COLO668 (cell line): ENCODE data around the gene PIGC.

Experiments
- DNase-seq: peaks from one replicate; lab custom pipeline; 2025; ENCODE audit not compliant: unreplicated experiment; lab: John Stamatoyannopoulos, UW

Gene PIGC

DNA sequence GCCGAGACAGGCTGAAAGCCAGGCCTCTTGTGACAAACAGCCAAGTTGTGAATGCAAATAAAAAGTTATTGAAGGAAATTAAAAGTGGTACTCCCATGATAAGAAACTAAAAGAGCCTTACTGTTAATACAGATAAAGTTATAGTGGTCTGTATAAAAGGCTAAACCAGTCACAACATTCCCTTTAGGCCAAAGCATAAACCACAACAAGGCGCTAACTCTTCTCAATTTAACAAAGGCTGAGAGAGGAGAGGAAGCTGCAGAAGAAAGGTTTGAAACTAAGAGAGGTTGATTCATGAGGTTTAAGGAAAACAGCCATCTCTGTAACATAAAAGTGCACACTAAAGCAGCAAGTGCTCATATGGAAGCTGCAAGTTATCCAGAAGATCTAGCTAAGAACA, 12.7 kb downstream of the PIGC start:
- DNase-seq, result no peak

DNA sequence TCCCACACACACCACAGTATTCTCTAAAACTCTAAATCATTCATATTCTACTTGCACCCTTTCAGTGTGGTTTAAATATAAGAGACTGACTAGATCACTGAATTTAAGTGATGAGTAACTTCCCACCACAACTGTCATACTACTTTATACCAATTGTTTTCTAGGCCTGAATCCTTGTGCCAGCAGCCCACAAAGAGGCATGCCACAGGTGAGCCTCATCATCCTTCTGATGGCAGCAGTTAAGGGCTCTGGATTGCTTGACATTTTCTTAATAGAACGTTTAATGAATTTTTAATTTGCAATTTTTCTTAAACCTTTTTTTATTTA, 13.8 kb downstream of the PIGC start:
- DNase-seq, result no peak

DNA sequence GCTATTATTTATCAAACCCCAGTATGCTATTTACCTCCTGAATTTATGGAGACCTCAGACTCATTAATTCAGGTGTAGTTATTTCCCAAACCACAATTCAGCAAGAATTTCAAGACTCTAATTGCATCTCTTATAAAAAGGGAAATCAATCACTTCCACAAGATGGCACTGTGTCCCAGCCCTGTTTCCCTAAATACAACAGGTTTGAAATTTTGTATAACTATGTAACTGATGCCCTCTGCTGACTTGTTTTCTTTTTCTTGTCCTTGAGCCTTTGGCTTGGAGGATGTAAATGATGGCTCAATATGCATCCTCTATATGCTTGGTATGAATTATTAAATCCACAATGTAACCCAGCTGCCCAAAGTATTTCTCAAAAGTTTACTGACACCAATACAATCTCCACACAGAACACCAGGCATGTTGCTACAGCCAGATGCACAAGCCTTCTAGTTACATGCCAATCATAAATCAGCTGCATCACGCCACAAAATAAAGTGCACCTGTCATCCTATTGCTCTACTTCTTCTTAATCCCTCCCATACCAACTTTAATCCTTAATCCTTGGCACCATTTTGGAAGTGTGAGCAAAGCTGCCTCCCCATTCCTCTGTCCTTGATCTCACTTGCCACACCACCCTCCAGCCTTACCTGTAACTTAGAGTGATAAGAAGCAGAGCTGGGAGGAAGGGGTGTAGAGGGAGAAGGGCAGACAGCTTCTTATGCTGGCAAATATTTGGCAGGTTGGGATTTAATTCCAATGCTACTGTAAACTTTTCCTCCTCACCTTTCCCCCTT, 14.3 kb downstream of the PIGC start:
- DNase-seq, result peak; percentile 65

DNA sequence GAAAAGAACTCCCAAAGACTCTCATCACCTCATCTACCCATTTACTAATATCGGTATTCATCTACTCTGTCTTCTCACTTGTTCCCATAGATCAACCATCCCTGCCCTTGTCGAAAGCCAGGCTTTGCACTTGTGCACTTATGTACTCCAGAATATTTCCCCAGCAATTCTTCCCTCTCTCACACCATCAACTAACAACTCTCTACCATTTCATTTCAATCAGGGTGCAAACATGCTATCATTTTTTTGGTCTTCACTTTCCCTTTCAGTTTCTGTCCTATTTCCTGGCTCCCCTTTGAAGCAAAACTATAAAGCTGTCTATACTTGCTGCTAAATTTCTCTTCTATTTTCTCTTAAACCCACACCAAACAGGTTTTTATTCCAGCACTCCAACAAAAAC, 16.7 kb downstream of the PIGC start:
- DNase-seq, result no peak

DNA sequence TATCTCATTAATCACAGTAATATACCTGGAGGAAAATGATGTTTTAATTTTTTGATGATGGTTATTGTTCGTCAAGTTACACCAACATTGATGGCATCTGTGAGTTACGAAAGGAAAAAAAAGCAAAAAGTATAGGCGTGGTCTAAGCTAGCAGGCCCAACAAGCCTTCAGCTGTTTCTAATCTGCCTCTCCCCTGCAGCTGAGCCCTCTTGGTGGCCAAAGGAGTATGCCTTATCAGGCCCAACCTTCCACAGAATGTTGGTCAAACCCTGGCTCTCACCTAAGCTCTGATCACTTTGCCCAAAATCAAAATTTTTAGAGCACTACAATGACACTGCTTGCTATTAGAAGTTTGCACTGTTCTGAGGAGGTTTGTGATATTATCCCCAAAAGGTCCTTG, 18.5 kb downstream of the PIGC start:
- DNase-seq, result no peak

DNA sequence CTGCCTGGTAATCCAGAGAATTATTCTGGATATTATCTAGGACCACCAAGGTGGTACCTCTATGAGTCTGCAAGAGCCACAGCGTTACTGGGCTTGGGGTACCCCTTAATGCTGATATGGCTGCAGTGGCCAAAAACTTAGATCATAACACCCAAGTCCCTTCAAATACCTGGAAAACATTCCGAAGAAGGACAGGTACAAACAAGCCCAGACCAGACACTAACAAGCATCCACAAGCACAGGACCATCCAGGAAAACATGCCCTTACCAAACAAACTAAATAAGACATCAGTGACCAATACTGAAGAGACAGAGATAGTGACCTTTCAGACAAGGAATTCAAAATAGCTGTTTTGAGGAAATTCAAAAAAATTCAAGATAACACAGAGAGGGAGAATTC, 20.5 kb downstream of the PIGC start:
- no peak for DNase-seq

DNA sequence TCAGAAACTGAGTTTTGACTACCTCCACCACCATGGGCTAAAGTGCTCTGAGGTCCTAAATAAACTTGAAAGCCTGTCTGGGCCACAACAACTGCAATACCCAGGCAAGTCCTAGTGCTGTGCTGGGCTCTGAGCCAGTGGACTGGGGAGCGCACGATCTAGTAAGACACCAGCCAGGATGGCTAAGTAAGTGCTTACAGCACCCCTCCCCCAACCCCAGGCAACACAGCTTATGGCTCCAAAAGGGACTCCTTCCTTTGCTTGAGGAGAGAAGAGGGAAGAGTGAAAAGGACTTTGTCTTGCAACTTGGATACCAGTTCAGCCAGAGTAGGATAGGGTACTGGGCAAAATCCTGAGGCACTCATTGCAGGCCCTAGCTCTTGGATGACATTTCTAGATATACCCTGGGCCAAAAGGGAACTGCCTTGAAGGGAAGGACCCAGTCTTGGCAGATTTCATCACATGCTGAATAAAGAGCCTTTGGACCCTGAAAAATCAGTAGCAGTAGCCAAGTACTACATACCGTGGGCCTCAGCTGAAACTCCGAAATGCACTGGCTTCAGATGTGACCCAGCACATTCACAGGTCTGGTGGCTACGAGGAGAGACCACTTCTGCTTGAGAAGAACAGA, 21.8 kb downstream of the PIGC start:
- DNase-seq, result no peak

DNA sequence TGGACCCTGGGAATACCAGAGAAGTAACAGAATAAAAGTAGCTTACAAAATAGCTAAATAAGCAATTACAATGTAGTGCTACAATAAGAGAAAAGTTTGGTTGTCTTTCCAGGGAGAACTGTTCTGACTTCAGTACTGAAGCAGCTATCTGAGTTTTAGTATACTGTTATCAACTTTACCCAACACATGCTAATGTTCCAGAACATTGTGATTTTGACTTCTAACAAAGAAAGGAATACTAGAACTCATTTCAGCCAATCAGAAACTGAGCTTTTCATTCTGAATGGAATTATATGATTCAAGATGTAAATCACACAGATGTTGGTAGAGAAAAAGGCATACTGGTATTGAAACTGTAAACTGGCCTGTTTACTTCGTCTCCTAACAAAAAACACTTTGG, 23.5 kb downstream of the PIGC start, which contains the start of gene C1orf105:
Gene C1orf105 (plus strand): TSS at position 301 of the 400 bp plus-strand sequence. CDS start 201 bp downstream, outside the sequence.
- no peak for DNase-seq

DNA sequence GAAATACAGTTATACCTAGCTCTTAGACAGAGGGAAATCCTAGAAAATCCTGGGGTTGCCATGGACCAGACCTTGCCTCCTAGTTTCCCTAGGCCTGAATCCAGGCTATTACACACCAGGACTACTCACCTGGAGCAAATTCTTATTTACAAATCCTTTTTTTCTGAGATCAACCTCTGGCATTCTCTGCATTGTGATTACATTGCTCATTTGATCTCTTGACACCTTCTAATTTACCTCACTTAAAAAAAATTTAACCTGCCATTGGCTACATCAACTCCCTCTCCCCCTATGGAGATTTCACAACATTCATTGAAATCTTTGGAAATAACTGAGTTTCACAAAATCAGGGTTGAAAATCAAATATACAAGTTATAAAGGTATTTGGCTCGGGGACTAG, 26.3 kb downstream of the PIGC start:
- no peak for DNase-seq

DNA sequence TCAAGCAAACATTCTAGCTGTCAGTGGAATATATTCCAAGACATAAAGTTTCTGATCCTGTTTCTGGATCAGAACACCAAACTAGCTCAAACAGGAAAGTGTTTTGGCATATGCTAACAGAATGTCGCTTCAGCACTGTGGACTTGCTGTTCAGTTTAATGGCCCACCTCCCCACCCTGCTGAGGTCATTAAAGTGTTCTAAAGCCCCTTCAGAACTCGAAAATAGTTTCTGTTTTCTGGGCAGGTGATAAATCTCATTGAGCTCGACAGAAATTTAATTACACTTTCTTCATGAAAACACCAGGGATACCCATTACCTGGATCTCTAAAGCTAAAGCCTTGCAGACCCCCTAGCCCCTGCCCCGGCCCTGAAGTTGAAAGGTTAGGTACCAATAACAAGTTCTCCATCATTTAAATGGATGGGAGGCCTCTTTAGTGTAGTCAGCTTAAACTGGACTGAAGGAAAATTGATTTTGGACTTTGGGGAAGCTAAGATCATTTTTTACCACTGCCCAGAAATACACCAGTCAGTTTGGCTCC, 27.3 kb downstream of the PIGC start:
- no peak for DNase-seq

DNA sequence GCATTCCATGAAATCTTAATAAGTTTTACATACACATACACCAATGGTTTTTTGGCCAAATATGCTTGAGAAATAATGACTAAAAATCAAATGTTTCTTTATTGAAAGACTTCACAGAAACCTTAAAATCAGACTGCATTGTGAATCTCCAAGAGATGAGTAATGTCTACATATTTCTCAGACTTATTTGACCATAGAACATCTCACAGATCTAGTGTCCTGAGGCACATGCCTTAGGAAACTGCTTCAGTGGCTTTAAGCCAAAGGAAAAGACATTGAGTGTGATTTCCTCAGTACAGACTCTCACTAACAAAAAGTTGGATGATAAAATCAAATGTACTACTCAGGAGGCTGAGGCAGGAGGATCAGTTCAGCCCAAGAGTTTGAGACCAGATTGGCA, 29.5 kb downstream of the PIGC start:
- DNase-seq, result no peak

DNA sequence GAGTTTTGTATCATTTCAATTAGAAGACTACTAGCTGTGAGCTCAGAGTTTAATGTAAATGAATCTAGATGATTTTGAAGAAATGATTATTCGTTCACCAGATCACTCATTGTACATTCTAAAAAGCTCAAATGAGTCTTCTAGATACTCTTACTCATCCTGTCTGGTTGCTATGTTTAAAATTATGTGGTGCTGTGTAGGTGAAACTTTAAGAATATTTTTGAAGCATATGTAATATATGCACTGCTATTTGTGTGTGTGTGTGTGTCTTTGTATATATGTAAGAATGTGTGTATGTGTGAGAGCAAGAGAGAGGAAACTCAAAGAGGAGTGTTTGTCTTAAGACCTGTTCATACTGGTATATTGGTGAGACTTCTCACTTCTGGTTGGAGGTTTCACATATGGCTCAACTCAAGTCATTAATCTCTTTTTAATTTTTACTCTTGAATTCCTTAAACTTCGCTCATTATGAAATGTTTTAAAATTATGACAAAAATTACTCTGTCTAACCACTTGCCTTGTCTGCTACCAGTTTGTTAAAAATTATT, 32.0 kb downstream of the PIGC start:
- no peak for DNase-seq

DNA sequence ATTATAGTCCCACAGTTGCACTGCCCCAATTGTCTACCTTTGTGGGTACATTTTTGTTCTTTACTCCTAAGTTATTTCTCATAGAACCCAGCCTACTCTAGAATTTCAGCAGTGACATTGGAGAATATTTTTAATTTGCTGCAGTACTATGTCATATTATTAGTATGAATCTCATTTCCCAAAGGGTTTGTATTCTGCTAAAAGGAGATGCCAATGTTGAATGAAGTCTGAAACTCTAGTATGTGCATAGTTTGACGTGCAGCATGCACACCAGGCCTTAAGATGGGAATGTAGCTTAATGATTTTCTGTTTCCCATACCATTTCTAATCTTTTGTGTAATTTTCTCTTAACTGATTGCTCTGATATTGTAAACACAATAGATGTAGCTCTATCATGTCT, 33.8 kb downstream of the PIGC start:
- DNase-seq, result no peak

DNA sequence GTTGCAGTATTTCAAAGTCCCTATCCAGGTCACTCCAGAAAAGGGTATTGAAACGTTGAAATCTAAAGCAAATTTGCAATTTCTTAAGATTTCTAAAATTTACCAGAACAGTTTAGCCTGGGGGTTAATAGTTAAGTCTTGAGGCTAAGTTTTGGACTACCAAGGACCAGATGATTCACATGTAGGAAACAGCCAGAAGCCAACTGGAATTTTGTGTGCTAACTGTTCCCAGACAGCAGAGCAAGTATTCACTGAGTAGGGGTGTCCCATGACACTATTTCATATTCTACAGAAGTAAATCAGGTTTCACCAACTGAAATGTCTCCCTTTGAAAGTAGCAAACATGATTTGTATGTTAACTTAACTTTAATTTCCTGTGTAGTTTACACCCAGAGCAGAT, 34.9 kb downstream of the PIGC start:
- DNase-seq, result no peak

DNA sequence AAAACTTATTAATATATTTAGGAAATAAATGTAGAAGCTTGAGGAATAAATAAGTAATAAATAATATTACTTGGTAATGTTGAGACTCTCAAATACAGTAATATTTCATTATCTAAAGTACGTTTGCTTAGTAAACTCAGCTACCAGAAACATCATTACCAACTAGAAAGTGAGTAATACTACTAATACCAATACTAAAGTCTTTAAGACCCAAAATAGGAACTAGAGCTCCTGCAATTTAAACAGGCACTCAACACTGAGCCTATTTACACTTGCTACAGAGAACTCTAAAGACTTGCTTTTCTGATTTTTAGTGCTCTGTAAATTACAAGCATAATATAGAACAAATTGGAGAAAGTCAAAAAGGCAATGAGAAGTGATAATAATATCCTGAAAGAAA, 36.9 kb downstream of the PIGC start:
- DNase-seq, result no peak

DNA sequence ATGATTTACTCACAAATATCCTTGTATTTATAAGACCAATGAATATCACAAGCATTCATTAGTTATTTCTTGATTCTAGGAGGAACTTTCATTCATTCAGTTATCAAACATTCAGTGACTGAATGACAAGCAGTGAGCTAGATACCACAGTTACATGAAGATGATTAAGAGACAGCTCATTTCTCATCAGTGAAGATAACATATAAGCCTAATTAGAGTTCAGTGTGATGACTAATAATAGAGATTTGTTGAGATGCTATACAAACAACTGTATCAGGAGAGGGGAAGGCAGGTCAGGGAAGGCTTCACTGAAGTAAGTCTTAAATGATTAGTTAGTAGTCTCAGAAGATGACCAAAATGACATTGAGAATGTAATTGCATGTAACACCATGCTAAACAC, 38.0 kb downstream of the PIGC start:
- no peak for DNase-seq

DNA sequence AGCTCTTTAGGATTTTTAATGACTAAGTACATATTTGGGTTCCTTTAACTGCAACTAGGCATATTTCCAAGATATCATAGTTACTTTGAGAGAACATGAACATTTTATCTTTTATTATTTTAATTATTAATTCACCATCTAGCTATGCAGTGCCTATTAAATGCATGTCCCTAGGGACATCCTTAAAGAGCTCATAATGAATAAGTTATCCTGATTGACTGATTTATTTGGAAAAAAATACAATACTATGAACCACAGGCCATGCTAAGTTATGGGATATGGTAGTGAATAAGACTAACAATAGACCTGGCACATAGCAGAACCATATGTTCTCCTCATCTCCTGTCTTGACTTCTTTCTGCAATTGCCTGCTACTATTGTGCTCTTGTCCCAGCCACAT, 39.7 kb downstream of the PIGC start:
- DNase-seq, result no peak

DNA sequence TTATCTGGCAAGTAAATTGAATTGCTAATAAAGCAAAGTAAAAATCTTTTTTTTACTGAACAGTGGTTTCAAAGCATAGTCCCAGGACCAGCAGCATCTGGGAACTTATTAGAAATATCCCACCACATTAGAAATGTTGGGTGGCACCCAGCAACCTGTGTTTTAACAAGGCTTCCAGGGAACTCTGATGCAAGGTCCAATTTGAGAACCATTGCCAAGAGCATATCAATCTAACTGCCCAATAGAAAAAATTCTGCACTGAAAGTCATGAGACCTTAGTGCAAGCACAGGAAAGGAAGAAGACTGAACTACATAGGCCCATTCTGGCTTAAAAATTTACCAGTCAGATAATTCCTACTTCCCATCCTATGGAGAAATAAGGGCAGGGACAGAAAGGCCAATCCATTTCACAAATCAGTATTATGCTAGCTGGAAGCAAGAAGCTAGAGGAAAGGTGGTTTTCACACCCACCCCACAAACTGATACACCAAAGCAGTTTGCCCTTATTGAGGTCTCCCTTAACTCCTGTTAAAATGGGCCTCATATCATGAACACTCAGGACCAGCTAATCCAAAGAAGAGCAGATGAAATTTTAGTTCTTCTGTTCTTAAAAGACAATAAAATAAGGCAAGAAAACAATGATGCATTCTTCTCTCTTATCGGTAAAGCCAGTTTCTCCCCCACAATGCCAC, 40.8 kb downstream of the PIGC start:
- DNase-seq, result no peak

DNA sequence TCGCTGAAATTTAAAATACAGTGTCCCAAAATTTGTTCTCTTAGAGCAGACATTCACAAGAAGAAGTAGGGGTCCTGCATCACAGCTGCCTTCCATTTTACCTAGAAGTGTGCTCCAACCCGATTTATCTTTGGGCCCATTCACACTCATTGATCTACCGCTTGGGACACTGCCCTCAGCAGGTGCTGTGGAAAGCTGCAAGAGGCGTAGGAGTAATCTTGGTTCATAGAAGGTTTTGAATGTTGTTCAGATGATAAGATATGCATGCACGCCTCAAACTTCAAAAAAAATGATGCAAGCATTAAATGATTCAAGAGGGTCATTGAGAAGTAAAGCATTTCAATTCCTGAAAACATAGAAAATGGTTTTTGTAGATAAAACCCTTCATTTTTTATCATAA, 42.0 kb downstream of the PIGC start:
- no peak for DNase-seq

DNA sequence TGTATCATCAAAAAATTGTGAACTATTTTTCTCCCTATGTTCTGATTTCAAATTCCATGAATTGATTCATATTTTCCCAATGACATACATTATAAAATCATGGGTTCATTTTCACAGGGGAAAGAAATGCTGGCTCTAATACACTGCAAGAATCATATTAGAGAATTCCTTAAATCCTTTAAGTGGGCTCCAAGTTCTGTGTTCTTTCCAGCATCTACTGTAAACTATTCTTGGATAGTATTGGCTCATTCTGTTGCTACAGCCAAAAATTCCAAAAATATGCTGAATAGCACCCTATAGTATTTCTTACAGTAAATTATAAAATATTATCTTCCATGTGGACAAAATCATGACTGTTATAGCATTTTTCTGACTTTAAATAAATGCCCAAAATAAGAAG, 42.4 kb downstream of the PIGC start:
- DNase-seq, result no peak

DNA sequence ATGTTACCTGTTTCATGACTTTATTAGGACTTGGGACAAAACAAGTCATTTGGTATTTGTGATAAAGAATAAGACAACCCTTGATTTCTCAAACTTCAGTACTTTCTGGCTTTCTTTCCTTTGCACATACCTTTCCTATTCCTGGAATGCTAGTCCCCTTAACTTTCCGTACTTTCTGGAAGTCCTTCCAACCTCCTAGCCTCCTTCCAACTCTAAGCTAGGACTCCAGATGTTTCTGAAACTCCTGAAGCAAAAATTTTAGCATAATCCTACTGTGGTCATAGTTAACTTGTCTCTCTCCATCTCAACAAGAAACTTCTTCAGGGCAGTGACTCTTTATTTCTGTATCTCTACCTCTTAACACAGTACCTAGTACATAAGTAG, 43.2 kb downstream of the PIGC start:
- no peak for DNase-seq
